ENCODE results near the gene TLL1.

Gene TLL1

DNA sequence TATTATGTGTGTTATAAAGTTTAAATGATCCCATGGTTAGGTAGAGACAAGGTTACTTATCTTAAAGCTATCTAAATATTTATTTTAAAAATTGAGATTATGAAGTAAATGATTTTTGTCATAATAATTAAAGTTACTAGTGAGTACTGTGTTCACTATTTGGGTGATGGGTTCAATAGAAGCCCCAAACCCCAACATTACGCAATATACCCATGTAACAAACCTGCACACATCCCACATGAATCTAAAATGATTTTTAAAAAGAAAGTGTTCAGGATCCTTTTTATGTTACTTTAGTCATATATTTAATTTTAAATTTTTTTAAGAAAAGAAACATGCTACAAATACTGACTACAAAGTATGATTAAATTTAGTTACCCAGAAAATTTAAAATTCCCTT lies 193.9 kb downstream of the TLL1 start:
- no peak for DNase-seq

GRCh38 chr4:166067915-166068314 lies 194.9 kb downstream of the TLL1 start:
- no peak for DNase-seq

DNA sequence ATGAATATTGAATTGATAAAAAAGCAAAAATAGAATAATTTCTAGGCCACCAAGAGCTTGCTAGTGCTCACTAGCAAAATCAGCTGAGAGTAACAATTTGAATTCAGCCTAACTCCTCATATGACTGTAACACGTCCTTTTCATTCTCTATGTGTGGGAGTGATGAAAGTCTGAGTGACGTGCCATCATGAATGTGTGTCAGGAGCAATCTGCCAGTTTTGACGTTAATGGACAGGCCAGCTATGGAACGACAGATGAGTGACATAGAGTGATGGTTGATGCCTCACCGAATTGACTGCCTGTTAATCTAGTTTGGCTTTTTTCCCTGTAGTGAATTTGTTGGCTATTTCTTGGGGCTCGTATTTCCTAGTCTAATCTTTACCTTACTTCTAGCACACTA lies 200.7 kb downstream of the TLL1 start:
- DNase-seq: no peak

DNA sequence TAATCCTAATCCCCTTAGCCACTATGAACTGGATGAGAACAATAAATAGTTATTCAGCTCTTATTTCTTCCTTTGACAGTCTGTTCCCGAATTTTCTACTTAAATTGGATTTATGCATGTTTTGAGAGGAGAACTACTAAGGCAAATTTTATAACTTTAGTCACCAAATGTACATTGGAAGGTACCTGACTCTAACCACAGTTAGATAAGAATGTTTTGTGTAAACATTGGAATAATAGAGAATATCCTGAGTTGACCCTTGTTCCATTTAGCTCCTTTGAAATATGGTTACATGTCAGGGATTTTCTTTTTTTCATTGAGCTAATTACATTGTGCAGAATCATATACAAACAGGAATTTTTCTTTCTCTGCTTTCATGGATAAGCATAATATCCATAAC lies 202.6 kb downstream of the TLL1 start:
- no peak for DNase-seq

- DNase-seq: no peak
Observed at GRCh38 chr4:166077782-166078181, 204.7 kb downstream of the TLL1 start.

GRCh38 chr4:166078383-166078782 lies 205.3 kb downstream of the TLL1 start:
- DNase-seq: no peak

GRCh38 chr4:166078955-166079354 lies 205.9 kb downstream of the TLL1 start:
- DNase-seq: no peak

- DNase-seq: no peak
Observed at GRCh38 chr4:166087569-166087968, 214.5 kb downstream of the TLL1 start.

GRCh38 chr4:166088576-166088975 lies 215.5 kb downstream of the TLL1 start:
- no peak for DNase-seq

GRCh38 chr4:166091146-166091545 lies 218.1 kb downstream of the TLL1 start:
- no peak for DNase-seq

- DNase-seq: no peak
Observed at GRCh38 chr4:166091912-166092510, 219.0 kb downstream of the TLL1 start.

GRCh38 chr4:166092797-166093290 lies 219.8 kb downstream of the TLL1 start:
- no peak for DNase-seq

DNA sequence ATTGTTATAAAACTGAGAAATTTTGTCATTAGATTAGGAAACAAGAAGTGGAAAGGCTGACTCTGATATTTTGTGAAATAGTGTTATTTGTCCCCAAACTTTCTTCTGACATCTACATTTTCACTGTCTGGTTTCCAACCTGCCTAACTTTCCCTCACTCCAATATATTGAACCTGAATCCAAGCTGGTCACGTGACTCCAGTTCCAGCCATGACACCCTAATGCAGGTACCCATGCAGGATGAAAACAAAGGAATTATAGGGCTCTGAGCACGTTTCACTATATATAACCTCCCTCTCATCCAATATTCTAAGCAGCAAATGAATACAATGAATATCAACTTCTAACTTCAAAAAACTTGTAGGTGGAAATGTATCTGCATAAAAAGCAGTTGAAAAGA lies 231.6 kb downstream of the TLL1 start:
- no peak for DNase-seq

GRCh38 chr4:166121897-166122296 lies 248.9 kb downstream of the TLL1 start:
- DNase-seq: no peak

DNA sequence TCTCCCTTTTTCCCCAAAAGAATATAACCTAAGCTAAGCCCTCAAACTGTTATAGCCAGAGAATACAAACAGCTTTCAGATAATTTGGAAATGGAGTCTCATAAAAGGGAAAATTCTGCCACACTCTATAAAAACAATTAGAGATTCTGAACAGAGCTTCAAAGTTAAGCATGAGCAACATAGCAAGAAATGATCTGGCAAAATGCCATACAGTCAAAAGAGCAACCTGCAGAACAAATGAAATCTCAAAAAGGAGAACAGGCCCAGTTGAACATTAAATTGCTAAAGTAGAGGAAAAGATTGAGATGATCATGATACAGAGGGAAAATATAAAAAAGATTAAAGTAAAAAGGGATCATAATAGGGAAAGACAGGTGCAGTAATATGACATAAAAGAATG lies 250.5 kb downstream of the TLL1 start:
- DNase-seq: no peak

DNA sequence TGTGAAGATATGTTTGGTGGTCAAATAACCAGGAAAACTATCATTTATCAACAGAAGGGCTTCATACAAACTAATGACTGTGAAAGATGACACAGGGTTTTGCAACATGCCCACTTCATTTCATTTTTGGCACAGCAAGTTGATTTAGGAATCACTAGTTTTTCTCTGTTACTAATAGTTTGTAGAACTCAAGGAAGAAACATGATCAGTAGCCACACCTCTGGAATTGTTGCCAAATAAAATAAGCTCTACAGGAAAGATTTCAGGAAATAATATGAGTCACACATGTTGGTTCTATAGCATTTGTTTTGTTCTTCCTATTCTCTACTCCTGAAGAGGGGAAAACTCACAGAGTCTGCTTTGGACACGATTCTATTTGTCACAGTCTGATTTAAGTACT lies 255.4 kb downstream of the TLL1 start:
- no peak for DNase-seq

DNA sequence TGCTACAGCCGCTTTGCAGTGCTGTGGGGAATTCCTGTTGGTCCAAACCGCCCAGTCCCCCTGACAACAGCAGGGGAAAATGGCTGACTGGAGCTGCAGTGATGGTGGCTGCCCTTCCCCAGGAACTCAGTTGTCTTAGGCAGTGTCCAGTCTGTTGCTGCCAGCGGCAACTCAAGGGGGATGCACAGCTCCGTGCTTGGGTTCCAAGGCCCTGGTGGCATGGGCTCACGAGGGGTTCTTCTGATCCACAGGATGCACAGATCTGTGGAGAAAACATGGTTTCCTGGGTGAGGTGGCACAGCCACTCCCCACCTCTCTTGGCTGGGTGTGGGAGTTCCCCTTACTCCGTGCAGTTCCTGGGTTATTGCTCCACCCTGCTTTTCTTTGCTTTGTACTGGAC lies 261.2 kb downstream of the TLL1 start:
- DNase-seq: no peak

GRCh38 chr4:166140951-166141350 lies 267.9 kb downstream of the TLL1 start:
- no peak for DNase-seq

- DNase-seq: no peak
Observed at GRCh38 chr4:166143227-166143626, 270.2 kb downstream of the TLL1 start.

DNA sequence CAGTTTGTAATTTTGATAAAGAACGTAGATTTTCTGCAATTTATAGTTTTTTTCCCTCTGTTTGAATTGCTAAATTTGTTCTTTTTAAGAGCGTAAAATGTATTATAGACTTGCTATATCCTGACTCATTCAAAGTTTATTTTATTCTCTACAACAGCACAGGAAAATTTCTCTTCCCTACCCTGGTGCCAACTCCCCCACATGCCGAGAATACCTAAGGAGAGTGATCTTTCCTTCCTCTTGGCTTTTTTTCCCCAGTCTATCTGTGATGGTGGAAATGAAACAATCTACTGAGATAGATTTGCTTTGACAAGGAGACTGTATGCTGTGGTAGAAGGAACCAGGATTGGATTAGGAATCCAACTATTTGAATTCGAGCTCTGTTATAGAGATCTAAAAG lies 271.6 kb downstream of the TLL1 start:
- DNase-seq: no peak

DNA sequence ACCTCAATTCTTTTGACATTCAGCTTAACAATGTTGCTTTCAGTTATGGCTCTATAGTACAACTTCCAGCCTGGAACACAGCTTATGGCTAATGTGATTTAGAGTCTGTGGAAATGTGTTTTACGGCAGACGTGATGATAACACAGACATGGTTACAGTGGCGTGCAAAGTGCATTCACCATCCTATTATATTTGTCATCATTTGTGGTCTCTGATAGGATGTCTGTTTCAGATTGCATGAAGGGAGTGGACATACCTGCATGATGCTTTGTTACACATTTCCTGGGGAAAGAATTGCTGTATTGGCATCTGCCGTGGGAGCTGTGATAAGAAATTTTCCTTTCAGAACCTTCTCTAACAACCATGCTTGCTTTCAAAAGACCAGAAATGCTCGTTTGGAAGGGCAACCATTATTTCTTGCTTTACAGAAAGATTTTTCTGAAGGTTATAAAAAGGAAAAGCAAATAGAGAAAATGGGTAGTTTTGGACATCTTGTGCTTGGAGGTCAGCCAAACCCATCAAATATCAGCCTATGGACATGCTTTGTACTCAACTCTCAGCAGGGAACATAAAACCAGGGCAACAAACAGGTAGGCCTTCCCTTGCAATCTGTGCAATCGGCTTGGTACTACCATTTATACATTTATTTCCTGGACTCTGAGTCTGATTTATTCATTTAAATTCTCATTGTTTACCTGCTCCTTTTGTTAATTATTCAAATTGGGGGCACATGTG lies 273.9 kb downstream of the TLL1 start:
- no peak for DNase-seq
